Stimulated activated CD4-positive, alpha-beta T cell treated with anti-CD3 and anti-CD28 coated beads, Interleukin-12 subunit alpha, Interleukin-12 subunit beta, amount 100 ng/mL, for 48 hours (primary cell): ENCODE measurements around the gene TCTN2.
A peak's percentile ranks its signal among the peaks of the same experiment; 100 is the strongest.

ENCODE experiments used
- DNase-seq, 3 donors: peaks; one replicate each; pipeline ENCODE4 v3.0.0-alpha.2; 2020; ENCODE audit warnings: low read depth in 2 of 3, low spot score in 1 of 3

TCTN2 gene

DNA sequence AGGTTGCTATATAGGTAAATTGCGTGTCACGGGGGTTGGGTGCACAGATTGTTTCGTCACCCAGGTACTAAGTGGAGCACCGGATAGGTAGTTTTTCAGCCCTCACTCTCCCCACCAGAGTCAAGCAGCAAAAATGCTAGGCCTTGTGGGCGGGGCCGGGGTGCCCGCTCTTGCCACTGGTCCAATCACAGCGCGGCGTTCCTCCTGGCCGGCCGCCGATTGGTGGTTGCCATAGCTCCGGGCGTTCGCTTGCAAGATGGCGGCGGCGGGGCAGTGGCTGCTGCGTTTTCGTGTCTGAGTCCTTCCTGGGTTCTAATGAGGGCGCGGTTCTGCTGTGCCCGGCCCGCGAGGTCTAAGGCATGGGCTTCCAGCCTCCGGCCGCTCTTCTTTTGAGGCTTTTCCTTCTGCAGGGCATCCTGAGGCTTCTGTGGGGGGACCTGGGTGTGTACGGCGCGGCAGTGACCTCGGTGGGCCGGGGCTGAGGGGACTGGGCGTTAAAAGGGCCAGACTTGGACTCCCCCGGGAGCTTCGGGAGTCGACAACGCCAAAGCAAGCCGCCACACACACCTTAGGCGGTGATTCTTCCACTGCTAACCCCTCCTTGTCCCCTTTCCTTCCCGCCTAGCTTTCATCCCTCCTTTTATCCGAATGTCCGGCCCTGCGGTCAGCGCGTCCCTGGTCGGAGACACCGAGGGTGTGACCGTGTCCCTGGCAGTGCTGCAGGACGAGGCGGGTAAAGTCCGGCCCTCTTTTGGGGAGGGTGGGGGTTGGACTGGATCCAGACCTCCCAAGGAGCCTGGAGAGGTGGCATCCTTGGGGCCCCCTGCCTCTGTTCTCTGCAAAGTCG, at the start of gene TCTN2:
TSS of gene TCTN2 (plus strand) at position 232 of the 847 bp plus-strand sequence. CDS start at position 360, 128 bp downstream.
- DNase-seq: peak; percentile 90 to 94 (median 92)

DNA sequence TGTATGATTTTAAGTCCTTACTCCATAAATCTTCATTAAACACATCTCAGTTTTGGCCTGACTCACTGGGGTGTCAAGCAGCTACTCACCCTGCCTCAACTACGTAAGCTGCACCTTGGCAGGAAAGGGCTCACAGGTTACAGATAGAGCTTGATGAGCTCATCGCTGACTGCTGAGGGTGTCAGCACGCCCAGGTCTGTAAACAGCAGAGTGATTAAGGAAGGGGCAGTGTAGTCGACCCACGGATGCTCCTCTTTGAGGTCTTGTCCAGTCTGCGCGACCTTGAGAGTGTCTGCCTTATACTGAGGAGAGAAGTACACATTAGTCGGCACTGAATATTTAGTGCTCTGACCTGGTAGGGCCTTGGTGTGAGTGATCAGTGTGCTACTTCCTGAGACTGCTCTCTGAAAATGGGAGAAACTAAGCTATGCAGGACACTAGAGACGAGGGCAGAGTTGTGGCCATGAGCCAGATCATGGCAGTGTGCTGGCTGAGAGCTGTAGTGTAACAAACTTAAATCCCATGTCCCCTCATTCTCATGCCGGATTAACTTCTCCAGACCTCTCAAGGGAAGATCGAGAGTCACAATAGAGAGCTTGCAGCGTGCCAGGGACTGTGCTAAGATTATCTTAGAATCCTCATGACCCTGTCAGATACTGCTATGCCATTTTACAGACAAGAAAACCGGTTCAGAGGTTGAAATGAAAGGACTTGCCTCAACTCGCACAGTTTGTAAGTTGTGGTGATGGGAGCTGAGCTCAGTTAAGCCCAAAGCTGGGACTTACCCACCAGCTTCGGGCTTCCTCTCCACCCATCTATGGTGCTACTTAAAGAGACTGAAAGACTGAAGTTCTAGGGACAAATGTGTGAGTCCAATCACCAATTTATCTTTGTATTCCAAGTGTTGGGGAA, 49.0 kb upstream of the TCTN2 start:
- DNase-seq: no peak

DNA sequence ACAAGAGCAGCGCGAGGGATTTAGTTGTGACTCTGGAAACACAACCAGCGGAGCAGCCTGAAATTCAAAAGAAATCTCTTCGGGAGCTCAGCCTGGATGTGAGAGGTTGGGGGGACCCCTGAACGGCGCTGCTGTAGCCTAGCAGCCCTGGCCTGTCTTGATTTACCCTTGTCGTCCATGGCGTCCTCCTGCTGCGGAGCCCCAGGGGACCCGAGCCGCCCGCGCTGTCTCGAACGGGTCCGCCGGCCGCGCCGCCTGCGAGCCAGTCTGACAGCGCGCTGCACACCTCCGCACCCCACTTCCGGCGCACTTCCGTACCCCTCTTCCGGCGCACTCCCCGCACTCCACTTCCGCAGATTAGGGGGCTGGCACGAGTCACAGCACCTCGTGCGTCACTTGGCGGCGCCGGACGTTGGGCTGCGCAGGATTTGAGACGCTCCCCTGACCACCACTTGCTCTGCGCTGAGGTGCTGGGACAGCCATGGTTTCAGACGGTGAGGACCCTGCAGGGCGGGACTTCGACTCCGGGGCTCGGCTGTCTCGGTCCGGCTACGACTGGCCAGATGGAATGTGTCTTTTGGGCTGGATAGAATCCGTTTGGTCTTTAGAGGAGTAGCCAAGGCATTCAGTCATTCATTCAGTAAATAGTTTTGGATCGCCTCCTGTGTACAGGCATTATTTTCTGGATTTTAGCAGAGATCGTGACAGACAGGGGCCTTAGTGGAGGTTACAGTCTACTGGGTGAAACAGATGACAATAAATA, 37.4 kb upstream of the TCTN2 start, which contains the start of the genes EIF2B1 and GTF2H3:
TSS of gene EIF2B1 (minus strand) at position 308 of the 763 bp plus-strand sequence. CDS start at position 179, 129 bp downstream.
TSS of gene GTF2H3 (plus strand) at position 451 of the 763 bp plus-strand sequence. CDS start at position 482, 31 bp downstream.
- DNase-seq: peak; percentile 95 to 96 (median 95)

DNA sequence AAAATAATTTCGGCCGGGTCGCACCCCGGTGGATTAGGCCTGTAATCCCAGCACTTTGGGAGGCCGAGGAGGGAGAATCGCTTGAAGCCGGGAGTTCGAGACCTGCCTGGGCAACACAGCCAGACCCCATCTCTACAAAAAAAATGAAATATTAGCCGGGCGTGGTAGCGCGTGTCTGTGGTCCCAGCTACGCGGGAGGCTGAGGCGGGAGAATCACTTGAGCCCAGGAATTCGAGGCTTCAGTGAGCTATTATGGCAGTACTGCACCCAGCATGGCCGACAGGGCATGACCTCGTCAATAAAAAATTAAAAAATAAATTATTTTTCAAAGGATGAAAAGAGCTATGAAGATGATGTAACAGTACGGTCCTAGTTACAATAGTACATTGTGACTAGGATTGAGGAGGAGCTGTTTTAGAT, 36.8 kb upstream of the TCTN2 start:
- DNase-seq: no peak

DNA sequence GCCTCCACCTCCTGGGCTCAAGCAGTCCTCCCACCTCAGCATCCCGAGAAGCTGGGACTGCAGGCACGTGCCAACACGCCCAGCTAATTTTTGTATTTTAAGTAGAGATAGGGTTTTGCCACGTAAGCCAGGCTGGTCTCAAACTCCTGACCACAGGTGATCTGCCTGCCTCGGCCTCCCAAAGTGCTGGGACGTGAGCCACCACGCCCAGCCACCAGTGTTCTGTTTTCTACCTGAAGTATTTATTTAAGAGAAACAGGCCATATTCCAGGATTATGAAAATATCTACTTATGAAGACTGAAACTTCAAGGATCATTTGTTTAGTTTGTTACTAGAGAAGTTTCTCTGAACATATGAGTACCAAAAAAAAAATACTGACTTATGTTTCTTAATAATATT, 27.0 kb upstream of the TCTN2 start:
- no peak for DNase-seq

DNA sequence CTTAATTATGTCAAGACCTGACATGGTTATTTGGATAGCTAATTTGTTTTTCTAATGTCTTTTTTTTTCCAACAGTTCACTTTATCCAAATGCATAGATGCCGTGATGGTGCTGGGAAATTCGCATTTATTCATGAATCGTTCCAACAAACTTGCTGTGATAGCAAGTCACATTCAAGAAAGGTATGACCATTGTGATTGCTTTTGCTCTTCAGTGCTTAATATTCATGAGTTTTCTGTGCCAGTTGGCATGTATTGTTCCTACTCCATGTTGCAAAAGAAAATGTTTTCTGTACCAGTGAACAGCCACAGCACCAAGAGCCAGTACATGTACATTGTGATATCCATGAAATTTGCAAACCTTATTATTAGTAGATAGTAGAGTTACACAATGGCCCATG, 25.5 kb upstream of the TCTN2 start:
- no peak for DNase-seq

DNA sequence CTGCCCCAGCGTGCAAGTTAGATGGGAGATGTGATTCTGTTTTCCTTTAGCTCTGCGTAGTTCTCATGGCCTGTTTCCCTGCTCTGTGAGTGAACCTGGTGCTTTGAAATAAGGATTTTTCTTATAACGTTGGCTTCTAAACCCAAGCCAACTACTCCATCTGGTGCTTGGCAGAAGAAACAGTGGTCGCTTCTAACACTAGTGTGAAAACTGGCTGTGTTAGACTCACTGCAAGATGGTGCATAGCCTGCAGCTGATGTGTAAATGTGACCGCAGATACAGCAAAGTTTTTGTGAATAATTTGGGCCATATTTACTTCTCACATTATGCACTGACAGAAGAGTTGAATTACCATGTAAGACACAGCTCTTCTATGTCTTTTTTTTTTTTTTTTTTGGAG, 25.0 kb upstream of the TCTN2 start:
- DNase-seq: no peak

DNA sequence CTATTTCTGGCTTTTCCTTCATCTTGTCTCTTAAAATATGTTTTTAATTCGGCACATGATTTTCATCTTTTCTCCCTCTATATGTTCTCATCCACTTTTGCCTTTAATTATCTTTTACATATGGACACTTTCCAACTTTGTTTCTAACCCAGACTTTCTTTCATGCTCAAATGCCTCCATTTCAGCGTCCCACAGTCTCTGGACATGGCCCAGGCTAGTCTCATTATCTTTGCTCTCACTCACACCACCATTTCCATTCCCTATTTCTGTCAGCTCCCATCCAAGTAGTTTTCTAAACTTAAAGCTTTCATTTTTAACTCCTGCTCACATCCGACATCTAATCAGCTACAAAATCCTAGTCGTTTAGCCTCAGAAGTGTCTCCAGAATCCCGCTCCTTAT, 22.5 kb upstream of the TCTN2 start:
- DNase-seq: no peak

DNA sequence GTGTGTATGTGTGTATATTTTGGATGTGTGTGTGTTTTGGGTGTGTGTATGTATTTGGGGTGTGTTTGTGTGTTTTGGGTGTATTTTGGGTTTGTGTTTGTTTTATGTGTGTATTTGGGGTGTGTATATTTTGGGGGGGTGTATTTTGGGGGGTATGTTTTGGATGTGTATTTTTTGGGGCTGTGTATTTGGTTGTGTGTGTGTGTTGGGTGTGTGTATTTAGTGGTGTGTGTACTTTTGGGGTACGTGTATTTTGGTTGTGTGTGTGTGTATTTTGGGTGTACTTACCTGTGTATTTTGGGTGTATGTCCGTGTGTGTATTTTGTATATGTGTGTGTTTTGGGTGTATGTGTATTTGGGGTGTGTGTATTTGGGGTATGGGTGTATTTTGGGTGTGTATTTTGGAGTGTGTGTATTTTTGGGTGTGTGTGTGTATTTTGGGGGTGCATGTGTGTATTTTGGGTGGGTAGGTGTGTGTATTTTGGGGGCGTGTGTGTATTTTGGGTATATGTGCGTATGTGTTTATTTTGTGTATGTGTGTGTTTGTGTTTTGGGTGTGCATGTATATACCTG, 16.7 kb upstream of the TCTN2 start:
- no peak for DNase-seq

DNA sequence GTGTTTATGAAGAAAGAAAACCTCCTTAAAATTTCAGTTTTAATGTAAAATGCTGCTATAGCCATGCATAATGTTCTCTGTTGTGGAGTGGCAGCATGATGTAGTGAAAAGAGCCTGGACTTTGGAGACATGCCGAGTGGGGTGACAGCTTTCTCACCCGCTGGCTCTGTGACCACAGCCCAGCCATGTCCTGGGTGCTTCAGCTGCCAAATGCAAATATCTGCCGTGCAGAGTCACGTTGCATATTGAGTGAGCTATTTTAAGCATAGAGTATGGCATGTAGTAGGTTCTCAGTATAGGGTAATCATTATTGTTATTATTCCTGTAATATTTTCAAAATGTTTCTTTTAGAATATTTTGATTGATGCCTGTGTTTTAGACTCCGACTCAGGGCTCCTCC, 15.5 kb upstream of the TCTN2 start:
- DNase-seq: no peak

DNA sequence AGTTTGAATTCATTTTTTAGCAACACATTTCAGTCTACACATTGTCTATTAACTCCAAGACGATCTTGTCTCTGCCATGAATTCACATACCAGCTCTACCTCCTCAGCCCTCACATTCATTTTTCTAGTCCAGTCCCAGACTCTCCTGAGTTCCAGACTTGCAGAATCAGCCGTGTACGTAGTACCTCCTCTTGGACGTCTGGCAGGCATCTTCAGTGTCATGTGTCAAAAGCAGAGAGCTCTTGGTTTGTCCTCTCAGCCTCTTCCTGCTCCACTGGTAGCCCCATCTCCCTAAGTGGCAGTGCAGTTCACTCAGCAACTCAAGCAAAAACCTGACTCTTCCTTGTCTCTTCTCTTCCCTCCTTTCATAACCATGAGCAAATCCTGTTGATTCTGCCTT, 14.5 kb upstream of the TCTN2 start:
- no peak for DNase-seq

DNA sequence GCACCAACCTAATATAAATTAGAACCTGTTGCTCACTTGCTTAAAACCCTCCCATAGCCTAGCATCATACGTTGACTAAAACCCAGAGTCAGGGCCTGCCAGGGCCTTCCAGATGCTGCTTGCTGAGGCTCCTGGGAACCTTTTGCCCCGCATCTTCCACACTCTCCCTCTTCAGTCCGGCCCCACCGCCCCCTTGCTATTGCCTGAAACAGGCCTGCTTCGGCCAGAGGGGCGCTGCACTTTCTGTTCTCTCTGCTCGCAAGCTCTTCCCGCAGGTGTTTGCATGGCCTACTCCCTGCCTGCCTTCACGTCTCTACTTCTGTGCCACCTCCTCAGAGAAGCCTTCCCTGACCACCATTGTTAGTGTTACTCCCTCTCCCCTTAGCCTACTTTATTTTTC, 13.7 kb upstream of the TCTN2 start:
- DNase-seq: no peak

DNA sequence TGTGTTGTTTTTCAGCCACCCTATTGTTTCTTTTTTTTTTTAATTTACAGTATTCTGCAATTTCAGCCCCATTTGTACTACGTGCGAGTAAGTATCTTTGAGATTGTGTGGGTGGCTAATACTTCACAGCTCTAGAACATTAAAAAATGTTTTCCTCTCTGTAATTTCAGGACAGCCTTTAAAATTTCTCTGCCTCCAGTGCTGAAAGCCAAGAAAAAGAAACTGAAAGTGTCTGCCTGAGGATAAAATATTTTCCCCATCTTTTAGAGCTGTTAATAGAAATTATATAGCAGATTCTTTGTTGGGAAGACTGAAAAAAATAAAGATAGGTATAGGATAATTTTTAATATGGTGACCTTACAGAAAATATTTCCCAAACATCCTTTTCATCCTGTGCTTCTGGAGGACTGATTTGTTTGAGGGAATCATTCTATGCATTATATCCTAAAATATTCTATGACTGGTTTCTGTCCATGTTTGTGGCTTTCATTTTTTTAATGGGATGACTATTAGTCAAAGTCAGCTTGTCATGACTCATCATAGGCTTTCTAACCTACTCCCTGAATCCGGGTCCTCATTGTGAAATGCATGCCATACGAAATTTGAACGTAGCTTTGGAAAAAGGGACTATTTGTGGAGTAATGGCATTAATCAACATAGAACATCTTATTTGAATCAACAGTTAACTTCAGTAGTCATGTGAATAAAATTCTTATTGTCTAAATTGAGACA, 10.8 kb upstream of the TCTN2 start:
- no peak for DNase-seq

DNA sequence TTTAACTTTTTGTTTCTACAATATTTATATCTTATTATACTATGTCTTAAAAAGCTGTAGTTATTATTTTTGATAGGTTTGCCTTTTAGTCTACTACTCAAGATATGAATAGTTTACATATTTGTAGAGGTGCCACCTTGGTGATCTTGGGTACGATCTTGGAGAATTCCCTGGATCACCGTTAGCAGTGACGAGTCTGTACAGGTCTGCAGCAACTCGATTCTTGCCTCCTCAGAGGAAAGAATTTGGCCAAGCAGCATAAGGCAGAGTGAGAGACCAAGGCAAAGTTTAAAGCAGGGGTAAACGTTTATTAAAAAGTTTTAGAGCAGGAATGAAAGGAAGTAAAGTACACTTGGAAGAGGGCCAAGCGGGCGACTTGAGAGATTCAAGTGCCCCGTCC, 3.1 kb upstream of the TCTN2 start:
- DNase-seq: no peak

DNA sequence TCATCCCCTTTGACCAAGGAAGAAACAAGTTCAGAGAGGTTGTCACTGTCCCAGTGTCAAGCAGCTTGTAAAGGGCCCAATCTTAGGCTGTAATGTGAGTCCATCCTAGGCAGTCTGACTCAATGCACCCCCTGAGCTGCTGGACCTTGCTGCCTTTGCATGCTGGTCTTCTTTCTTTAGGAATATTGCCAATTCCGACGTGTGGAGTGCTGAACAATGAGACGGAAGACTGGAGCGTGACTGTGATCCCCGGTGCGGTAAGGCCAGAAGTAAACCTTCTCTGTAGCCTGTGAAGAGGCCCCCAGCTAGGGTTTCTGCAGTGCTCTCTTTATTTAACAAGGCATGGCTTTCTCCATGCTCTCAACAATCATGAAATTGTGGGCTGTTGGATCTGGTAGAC, 963 bp downstream of the TCTN2 start:
- no peak for DNase-seq

DNA sequence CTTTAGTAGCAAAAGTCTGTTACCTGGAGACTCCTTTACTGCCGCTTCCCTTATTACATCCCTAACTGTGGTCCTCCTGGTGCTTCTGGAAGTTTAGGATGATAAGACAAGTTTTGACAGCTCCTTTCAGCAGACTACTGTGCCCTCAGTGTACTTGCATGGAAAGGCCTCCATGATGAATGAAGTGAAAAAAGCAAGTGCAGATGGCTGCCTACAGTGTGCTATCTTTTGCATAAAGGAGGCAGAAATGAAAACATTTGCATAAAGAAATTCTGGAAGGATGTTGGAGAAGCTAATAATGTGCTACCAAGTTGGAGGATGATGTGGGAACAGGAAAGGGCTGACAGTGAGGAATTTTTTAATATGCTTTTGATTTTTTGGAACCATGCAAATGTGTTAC, 4.5 kb downstream of the TCTN2 start:
- no peak for DNase-seq

DNA sequence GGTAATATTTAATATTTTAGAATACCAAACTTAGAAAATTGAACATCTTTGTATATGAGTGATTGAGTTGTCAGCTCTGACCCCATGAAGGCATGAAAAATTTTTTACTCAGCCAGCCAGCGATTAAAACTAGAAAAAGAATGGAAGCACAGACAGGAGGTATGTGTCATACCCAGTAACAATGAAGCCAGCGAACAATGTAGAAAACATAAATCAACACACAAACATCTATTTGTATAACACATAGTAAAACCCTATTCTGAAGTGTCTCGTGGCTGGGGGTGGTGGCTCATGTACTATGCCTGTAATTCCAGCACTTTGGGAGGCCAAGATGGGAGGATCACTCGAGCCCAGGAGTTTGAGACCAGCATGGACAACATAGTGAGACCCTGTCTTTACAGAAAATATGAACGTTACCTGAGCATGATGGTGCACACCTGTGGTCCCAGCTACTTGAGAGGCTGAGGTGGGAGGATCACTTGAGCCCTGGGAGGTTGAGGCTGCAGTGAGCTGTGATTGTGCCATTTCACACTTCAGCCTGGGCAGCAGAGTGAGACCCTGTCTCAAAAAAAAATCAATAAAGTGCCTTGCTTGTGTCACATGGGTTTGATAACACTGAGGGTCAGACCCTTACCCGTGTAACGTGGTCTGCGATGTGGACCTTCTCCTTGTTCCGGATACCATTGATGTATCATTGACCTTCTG, 5.9 kb downstream of the TCTN2 start:
- no peak for DNase-seq

DNA sequence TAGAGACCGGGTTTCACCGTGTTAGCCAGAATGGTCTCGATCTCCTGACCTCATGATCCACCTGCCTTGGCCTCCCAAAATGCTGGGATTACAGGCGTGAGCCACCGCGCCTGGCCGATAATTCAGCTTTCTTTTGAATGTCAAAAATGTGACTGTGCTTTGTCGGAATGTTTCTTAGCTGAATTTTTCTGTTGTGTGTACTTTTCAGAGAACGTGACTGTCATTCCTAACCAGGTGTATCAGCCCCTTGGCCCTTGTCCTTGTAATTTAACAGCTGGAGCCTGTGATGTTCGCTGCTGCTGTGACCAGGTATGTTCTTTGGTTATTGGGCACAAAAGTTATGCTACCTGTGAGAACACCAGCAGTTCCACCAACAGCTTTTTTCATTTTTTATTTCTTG, 8.1 kb downstream of the TCTN2 start:
- DNase-seq: no peak

DNA sequence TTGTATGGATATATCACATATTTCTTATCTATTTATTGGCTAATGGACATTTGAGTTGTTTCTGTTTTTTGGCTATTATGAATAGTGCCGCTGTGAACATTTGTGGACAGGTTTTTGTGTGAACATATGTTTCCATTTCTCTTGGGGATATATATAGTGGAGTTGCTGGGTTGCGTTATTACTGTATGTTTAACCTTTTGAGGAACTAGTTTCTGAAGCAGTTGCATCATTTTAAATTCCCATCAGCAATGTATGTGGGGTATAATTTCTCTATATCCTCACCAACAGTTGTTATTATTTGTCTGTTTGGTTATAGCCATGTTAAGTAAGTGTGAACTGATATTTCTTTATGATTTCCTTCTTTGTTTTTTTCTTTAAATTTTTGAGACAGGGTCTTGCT, 10.7 kb downstream of the TCTN2 start:
- DNase-seq: no peak
